LNCaP clone FGC (cell line): ENCODE data around the gene TLDC2.

Source experiments
- DNase-seq: peaks from one replicate; pipeline ENCODE4 v3.0.0-alpha.2; 2011; ENCODE audit warnings: low read depth
- H3K4me3 ChIP-seq: 2 replicates; pipeline ENCODE4 v1.5.1; 2011; ENCODE audit warnings: mild to moderate bottlenecking, low read depth, low read length, control low read depth
- TF ChIP-seq, protein P1 (sequence below): IDR thresholded peaks from 2 replicates; pipeline ENCODE4 v1.5.1; 2012; ENCODE audit warnings: mild to moderate bottlenecking; ENCODE audit not compliant: control insufficient read depth, insufficient read depth; ENCODE audit errors: extremely low read depth

Gene TLDC2

DNA sequence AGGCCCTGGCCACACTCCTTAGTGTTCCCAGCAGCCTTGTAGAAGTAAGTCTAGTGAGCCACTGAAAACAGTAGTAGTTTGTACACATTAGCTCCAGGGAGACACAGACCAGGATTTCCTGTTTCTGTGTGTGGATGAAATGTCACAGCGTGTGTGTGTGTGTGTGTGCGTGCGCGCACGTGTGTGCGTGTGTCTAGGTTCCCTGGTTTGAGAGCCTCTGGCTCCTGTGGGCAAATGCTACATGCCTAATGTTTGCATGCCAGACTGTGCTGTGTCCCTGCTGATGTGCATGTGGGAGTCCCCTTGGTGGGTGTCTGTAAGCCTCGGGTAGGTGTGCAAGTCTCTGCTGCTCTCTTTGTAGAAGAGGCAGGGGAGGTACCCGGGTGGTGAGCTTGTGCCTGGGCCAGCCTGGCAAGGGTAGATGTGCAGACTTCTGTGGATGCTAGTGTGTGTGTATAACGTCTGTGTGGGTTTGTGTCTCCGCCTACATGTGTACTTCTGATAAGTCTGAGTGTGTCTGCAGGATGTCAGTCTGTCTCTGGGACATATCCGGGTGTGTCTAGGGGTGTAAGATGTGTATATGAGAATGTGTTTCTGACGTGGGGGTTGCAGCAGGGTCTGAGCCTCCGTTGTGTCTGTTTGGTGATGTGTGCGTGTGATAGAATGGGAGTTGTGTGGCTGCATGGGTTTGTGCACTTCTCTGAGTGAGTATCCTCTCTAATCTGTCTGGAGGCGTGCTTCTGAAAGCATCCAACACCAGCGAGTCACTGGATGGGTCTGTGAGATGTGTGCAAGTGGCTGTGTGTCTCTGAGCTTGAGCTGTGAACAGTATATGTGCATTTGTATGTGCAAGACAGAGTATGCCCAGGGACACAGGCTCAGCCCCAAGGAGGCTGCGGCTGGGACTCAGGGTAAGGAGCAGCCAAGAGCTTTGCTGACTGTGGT is 19.0 kb upstream of the TLDC2 start:
- no peak for DNase-seq
- TF ChIP-seq, protein P1, sequence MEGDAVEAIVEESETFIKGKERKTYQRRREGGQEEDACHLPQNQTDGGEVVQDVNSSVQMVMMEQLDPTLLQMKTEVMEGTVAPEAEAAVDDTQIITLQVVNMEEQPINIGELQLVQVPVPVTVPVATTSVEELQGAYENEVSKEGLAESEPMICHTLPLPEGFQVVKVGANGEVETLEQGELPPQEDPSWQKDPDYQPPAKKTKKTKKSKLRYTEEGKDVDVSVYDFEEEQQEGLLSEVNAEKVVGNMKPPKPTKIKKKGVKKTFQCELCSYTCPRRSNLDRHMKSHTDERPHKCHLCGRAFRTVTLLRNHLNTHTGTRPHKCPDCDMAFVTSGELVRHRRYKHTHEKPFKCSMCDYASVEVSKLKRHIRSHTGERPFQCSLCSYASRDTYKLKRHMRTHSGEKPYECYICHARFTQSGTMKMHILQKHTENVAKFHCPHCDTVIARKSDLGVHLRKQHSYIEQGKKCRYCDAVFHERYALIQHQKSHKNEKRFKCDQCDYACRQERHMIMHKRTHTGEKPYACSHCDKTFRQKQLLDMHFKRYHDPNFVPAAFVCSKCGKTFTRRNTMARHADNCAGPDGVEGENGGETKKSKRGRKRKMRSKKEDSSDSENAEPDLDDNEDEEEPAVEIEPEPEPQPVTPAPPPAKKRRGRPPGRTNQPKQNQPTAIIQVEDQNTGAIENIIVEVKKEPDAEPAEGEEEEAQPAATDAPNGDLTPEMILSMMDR, result no peak
- no peak overlapping the region for H3K4me3 ChIP-seq

DNA sequence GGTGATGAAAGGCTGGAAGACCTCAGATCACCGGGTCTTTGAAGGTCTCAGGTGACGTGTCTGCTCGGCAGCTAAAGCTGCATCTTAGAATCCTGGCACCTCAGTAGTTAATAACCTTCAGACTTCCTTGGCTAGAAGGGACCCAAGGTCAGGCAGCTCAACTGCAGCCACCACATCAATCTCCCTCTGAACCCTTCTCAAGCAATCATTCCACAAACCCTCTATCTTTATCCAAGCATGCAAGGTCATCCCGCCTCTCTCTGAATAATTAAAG is 16.7 kb upstream of the TLDC2 start:
- no peak for DNase-seq
- TF ChIP-seq, protein P1, result no peak
- H3K4me3 ChIP-seq, result no peak overlapping the region

DNA sequence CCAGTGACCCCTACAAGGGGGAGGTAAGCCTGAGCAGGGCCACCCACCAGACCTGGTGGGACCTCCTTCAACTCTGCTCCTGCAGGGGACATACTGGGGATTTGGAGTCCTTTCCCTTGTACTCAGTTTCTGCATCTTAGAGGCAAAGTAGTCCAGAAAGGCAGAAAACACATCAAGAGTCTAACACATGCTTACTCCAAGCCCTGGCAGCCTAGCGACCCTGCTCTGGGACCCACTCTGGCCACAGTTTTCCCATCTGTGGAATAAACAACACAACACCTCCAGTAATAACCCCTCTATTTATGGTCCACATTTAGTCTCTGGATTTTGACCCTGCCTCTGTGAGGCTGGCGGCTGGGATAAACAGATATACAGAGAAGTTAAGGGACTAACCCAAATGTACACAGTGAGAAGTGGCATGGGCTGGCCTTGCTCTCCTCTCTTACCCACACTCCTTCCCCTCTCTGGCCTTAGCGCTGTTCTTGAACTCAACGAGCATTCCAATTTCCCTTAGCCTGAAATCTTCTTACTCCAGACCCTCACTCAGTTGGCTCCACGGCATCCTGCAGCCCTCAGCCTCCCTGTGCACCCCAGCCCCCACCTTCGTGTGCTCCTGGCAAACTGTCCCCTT is 16.1 kb upstream of the TLDC2 start:
- TF ChIP-seq, protein P1, result no peak
- no peak for DNase-seq
- H3K4me3 ChIP-seq, result no peak overlapping the region

DNA sequence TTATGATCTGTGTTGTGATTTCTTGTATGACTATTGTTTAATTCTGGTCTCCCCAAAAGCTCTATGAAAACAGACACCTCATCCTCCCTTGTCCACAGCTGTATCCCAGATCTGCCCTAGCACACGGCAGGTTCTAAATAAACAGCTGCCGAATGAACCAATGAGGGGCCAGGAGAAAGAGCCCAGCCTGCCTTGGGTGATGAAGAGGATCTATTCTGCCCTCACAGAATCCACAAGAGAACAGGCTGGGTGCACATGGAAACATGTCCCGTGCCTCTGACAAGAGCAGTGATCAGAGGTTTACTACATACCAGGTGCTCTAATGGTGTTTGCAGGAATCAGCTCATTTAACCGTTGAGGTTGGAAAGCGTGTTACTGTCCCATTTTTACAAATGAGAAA is 15.6 kb upstream of the TLDC2 start:
- no peak overlapping the region for H3K4me3 ChIP-seq
- DNase-seq, result no peak
- TF ChIP-seq, protein P1, result no peak

DNA sequence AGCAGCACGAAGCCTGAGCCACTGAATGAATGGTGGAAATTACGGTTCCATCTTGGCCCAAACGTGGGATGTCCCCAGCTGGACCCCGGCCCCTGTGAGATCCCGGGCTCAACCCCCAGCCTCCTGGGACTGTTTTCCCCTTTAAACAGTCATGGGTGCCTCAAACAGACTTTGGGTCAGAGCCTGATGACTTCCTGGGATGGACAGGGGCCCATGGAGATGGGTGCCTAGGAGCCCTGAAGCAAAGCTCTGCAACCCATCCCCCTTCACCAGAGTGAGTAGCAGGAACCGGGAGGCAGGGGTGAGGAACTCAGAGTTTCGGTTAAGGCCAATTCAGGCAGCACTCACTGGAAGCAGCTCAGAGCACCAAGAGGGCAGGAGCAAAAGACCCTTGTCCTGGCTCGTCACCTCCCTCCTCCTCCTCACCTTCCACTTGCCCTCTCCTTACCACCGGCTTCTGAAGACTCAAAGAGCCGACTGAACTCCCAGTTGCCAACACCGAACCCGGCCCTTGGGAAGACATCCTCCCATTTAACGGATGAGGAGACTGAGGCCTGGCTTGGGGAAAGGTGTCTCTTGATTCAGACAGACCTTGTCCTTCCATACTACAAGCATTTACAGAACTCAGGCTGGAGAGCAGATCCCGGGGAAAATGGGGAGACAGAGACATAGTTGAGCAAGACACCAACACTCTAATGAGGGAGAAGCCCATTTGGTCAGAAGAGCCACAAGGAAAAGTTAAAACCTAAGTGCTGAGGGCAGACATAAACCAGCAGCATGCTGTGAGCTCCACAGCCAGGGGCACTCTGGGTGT is 14.9 kb upstream of the TLDC2 start:
- TF ChIP-seq, protein P1, result no peak
- H3K4me3 ChIP-seq, result peak overlapping the region; percentile 57
- DNase-seq, result no peak

DNA sequence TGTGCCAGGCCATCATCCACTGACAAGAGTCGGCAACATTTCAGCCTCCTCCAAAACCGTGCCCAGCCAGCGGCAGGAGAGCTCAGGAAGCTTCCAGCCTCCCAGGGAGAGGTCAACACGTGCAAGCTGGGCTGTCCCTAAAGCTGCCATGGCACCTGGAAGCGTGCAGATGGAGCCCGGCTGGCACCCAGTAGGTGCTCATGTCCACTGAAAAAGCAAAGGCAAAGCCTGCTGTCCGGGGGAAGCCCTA is 14.4 kb upstream of the TLDC2 start:
- TF ChIP-seq, protein P1, result no peak
- DNase-seq, result no peak
- H3K4me3 ChIP-seq, result peak overlapping the region; percentile 57
